ENCODE data around the gene PRSS38.

PRSS38 gene

DNA sequence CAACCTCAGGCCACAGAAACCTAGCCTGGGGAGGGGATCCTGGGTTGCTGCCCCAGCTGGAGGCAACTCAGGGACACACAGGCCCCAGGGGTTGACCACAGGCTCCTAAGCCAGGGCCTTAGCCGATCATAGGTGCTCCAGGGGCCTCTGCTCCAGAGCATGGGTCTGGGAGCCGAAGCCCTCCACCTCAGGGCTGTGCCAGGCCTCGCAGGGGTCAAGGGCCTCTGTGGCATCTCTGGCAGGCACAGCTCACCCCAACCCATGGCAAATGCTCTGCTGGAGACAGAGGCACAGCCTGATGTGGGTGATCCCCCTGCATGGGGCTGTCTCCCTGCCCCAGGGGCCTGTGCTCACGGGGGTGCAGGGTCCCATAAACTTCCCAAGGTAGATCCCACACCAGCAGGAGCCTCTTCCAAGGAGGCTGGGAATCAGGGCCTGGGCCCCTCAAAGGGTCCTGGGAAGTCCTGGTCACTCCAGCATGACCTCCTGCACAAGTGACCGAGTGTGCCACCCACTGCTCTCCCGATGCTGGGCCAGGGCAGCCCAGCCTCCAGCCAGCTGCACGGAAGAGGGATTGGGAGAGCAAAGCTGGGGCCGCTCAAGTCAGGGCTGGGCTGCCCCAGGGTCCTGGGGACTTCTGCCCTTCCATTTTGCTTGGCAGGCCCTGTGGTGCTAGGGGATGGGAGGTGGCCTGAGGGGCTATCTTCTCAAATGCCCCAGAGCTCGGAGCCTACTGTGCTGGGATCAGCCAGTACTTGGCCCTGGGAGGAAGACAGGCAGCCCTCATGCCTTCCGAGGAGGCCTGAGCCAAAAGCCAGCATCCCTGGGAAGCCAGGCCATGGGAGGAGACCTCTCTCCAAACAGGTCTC lies 22.2 kb upstream of the PRSS38 start:
- no peak for DNase-seq (ENCODE audit: low spot score)

DNA sequence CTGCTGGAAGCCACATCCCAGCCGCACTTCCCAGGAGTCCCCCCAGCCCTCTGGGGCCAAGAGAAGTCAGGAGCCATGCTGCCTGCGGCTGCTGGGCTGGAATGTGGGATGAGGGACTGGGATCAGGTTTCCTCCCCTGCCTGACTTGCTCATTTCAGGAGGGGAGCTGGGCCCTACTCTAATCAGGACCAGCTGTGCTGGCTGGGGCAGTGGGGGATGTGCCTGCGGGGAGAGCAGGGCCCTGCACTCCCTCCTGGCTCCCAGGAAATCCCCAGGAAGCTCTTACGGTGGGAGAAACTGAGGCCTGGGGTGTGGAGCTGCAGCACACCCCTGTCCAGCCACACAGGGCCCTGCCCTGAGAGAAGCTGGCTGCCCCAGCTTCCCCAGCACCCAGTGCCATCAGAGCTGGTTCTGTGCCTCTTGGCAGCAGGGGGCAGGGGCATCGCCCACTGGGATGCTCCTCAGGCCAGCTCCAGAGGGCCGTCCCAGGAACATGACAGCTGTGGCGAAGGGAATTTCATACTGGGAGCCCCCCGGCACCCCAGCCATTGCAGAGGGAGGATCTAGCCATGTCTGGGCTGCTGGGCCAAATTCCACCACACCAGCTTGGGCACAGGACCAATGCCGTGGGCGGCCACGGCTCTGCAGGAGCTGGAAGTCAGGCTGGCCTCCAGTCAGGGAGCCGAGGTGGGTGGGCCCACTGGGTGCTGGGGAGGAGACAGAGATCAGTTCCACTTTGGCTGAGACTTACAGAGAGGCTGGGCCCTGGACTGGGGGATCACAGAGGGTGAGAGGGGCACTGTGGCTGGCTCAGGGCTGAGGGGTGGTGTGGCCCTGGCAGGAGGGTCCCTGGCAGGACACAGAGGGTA lies 21.3 kb upstream of the PRSS38 start:
- DNase-seq (ENCODE audit: low spot score): peak; percentile 93

DNA sequence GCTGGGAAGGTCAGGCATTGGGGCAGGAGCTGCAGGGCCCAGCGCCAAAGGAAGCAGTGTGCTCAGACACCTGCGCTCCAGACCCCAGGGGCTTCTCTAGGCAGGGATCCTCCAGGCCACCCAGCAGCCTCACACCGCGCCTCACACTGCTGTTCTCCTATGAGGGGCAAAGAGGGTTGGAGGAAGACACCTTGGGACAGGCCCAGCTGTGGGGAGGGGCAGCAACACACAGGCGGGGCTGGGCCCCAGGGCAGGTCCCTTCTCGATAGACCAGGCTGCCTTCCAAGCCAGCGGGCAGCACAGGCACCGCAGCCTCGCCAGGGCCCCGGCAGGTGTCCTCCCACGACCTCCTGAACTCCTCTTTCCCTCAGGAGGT lies 20.7 kb upstream of the PRSS38 start:
- DNase-seq (ENCODE audit: low spot score): no peak

DNA sequence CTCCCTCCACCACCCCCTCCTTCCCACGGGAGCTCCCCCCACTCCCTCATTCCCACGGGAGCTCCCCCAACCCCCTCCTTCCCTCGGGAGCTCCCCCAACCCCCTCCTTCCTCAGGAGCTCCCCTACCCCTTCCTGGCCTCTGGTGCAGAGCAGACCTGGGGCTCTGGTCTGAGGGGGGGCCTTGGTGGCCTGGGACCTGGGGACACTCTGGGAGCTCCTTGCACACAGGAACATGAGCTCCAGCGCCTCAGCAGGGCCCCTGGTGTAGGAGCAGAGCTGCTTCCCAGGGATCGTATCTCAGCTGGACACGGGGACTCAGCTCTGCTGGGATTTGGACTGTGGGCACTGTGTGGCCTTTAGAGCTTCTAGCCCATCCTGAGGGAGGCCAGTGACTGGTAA lies 19.7 kb upstream of the PRSS38 start:
- DNase-seq (ENCODE audit: low spot score): no peak

DNA sequence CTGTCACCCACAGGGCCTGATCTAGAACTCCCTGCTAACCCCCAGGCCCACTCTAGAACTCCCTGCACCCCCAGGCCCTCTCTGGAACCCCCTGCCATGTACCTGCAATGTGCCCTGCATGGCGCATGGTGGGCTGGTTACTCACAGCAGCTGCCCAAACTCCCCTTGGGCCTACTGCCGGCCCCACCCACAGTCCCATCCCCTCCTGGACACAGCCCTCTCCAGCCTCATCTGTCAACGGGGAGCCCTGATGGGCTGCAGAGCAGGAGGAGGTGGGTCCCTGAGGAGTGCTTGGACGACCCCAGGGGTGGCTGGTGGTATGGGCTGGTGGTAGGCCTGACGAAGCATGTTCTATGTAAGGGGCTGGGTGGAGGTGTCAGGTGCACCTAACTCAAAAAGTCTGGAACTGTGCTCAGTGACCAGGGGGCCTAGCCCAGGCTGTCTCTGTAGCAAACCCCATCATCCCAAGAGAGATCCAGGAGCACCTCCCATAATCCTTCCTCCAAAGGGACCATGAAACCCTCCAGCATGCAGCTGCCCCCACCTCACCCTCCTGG lies 19.0 kb upstream of the PRSS38 start:
- DNase-seq (ENCODE audit: low spot score): no peak

DNA sequence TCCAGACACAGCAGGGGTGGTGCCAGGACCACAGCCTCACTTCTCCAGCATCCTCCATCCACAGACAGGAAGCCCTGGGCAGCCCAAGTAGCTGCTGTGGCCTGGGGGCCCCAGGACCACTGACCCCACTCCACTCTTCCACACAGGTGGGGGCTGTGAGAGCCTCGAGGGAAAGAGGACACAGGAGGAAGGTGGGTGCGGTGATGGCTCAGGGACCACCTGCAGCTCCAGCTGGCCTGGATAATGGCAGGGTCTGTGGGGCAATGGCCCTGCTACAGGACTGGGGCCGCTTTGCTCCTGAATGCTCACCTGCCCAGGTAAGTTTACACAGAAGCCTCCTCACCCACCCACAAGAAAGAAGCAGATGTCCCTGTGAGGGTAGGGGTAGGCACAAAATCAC lies 18.3 kb upstream of the PRSS38 start:
- no peak for DNase-seq (ENCODE audit: low spot score)

DNA sequence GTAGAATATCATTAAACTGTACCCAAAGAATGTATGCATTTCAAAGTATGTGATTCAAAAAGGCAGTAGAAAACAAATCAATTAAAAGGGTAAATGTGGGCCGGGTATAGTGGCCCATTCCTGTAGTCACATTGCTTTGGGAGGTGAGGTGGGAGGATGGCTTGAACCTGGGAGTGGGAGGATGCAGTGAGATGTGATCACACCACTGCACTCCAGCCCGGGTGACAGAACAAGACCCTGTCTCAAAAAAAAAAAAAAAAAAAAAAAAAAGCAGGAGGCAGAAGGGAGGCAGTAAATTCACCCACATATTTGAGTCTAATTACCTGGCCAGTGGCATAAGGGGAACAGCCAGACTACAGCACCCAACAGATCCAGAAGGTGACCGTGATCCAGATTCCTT lies 17.9 kb upstream of the PRSS38 start:
- no peak for DNase-seq (ENCODE audit: low spot score)

DNA sequence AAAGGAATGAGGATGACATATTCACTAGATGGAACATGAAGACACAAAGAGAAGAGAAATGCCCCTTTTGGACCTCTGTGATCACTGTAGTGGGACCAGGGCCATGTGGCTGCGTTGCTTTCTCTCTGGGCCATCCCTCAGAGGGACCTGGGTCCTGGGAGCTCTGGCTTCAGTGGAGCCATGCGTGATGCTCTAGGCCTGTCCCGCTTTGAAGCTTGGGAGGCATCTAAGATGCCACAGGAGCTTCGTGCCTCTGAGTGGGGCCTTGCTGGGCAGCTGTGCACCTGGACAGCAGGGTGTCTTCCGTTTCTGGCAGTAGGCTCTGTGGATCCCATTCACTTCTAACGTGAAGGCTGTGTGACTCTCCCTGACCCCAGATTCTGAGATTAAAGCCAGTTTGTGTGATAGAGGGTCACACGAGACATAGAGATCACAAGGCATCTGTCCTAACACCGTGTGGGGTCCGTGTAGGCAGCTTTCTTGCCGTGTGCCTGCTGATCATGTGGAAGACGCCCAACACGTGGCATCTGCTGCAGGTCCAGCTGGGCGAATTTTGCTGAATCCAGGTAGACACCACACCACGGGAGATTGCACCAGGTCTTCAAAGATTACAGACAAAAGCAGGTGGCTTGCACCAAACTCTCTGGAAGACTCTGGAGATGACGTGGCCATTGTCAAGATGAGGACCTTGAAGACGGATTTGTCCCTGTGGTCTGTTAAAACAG lies 17.2 kb upstream of the PRSS38 start:
- no peak for DNase-seq (ENCODE audit: low spot score)

DNA sequence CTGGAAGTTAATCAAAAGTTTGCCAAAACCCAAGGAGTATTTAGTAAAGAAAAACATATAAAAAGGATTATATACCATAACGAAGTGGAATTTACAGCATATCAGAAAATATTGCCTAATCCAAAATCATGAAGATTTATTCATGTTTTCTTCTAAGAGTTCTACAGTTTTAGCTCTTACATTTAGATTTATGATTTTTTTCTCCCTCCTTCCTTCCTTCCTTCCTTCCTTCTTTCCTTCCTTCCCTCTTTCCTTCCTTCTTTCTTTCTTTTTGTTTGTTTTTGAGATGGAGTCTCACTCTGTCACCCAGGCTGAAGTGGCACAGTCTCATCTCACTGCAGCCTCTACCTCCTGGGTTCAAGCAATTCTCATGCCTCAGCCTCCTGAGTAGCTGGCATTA lies 15.7 kb upstream of the PRSS38 start:
- no peak for DNase-seq (ENCODE audit: low spot score)

DNA sequence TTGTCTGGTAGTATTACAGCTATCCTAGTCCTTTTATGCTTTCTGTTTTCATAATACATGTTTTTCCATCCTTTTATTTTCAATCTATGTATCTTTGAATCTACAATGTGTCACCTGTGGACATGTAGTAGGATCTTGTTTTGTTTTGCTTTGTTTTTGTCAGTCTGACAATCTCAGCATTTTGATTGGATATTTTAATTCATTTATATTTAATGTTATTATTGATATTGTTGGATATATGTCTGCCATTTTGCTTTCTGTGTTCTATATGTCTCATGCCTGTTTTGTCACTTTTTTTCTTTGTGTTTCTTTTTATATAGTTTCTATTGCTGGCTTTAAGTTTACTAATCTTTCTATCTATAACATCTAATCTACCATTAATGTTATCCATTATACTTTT lies 11.5 kb upstream of the PRSS38 start:
- DNase-seq (ENCODE audit: low spot score): no peak

DNA sequence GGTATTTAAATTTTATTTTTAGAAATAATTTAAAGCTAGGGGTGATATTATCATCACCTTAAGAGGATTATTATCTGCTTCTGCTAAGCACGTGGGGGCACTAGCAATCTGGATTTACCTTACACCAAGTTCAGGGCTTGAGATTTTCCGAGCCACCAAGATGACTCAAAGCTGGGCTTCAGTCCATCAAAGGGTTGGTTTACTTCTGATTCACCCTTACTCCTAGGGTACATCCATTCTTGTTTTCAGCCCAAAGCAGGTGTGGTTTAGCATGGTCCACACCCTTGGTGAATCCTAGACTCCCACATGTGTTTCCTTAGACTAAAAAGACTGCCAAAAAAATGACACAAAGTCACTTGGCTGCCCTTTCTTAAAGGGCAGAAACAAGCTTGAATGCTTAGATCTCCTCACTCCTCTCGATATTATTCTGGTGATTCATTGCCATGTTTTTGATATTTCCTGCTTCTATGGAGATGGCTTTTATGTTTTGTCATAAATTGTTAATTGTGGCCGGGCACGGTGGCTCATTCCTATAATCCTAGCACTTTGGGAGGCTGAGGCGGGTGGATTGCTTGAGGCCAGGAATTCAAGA lies 9.8 kb upstream of the PRSS38 start:
- peak; percentile 95 for DNase-seq (ENCODE audit: low spot score)

DNA sequence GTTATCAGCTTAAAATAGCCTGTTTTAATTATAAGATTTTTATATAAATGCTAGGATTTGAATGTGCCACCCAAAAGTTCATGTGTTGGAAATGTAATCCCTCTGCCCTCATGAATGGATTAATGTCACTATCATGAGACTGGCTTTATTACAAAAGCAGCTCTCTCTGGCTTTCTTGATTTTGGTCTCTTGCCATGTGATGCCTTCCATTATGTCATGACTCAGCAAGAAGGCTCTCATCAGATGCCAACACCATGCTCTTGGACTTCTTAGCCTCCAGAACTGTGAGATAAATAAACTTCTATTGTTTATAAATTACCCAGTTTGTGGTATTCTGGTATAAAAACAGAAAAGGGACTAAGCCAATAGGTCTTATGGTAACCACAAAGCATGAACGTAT lies 6.9 kb upstream of the PRSS38 start:
- DNase-seq (ENCODE audit: low spot score): no peak

DNA sequence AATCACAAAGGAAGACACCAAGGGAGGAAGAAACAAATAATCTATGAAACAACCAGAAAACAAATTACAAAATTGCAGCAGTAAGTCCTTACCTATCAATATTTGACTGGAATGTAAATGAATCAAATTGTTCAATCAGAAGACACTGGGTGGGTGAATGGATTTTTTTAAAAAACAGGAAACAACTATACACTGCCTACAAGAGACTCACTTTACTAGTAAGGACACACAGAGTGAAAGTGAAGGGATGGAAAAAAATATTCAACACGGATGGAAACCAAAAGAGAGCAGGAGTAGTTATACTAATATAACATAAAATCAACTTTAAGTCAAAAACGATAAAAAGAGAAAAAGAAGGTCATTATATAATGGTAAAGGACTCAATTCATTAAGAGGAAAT lies 6.4 kb upstream of the PRSS38 start:
- DNase-seq (ENCODE audit: low spot score): no peak

DNA sequence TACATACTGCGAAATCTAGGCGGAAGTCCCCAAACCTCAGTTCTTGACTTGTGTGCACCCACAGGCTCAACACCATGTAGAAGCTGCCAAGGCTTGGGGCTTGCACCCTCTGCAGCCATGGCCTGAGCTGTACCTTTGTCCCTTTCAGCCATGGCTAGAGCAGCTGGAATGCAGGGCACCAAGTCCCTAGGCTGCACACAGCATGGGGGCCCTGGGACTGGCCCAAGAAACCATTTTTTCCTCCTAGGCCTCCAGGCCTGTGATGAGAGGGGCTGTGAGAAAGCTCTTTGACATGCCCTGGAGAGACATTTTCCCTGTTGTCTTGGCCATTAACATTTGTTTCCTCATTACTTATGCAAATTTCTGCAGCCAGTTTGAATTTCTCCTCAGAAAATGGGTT lies 1.5 kb upstream of the PRSS38 start:
- DNase-seq (ENCODE audit: low spot score): no peak

DNA sequence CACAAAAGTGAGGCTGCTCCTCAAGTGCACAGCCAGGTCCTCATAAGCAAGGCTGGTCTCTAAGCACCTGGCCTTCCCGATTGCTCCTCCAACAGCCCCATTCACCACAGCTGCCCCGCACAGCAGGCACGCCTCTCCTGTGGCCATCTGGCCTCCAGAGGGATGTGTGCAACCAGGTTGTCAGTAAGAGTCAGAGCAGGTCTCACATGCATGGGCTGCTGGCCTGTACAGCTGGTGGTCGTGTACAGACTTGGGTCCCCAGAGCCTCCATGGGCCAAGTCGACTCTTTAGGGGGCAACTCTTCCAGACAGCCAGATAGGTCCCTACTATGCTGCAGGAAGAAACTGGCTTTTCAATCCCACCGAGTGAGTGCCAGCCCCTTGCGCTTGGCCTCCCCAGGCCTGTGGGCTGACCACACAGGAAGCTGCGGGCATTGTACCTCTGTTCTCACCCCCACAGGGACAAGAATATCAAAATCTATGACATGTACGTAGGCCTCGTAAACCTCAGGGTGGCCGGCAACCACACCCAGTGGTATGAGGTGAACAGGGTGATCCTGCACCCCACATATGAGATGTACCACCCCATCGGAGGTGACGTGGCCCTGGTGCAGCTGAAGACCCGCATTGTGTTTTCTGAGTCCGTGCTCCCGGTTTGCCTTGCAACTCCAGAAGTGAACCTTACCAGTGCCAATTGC lies 1.4 kb downstream of the PRSS38 start:
- DNase-seq (ENCODE audit: low spot score): no peak

DNA sequence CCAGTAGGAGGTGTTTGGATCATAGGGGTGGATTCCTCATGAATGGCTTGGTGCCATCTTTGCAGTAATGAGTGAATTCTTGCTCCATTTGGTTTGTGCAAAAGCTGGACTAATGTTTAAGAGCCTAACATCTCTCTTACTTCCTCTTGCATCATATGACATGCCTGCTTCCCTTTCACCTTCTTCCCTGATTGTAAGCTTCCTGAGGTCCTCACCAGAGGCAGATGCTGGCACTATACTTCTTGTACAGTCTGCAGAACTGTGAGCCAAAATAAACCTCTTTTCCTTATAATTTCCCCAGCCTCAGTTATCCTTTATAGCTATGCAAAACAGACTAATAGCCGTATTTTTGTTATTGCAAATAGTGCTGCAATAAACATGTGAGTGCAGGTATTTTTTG lies 8.1 kb downstream of the PRSS38 start:
- no peak for DNase-seq (ENCODE audit: low spot score)

DNA sequence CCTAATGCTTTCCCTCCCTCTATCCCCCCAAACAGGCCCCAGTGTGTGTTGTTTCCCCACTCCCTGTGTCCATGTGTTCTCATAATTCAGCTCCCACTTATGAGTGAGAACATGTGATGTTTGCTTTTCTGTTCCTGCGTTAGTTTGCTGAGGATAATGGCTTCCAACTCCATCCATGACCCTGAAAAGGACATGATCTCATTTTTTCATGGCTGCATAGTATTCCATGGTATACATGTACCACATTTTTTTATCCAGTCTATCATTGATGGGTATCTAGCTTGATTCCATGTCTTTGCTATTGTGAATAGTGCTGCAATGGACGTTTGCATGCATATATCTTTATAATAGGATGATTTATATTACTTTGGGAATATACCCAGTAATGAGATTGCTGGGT lies 8.7 kb downstream of the PRSS38 start:
- DNase-seq (ENCODE audit: low spot score): no peak

DNA sequence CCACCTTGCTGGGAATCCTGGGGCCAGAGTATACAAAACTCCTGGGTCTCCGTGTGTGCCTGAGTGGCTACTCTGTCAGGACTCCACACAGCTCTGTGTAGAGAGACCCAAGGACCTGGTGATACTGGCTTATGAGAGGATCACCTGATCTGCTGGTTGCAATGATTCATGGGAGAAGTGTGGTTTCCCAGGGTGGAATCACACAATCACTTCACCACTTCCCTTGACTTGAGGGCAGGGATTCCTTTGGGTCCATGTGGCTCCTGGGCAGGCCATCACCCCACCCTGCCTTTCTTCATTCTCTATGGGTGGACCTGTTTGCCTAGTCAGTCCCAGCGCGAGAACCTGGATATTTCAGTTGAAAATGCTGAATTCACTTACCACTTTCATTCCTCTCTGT lies 13.3 kb downstream of the PRSS38 start:
- no peak for DNase-seq (ENCODE audit: low spot score)

DNA sequence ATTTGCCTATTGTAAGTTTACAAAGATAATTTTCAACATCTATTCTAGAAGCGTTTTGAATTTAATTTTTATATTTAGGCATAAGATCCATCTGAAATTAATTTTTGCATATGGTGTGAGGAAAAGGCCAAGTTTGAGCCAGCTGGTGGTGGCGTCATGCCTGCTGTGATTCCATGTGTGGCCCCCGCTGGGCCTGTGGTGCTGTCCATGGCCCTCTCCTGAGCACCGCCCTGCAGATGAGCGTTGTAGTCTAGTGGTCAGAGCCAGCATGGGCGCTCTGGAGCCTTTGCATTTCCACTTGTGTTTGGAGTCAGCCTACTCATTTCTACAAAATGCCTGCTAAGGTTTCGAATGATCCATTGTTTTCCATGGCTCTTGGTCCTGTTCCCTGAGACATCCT lies 22.7 kb downstream of the PRSS38 start:
- no peak for DNase-seq (ENCODE audit: low spot score)

DNA sequence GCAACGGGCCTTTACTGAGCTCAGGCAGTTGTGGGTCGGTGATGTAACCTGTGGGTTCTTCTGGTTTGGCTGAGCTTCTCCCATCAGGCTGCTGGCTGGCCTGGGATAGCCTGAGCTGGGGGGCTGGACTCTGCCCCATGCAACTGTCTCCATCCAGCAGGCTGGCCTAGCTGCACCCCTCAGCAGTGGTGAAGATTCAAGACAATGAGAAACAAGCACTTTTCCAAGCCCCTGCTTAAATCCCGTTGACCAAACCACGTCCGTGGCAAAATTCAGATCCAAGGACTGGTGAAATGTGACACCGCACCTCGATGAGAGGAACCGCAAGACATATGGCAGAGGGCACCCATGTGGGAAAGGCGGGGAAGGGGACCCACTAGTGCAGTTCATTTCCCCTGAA lies 25.6 kb downstream of the PRSS38 start:
- DNase-seq (ENCODE audit: low spot score): no peak

All from AG08395 (cell line).